ENCODE measurements around the gene DHDH.

The DHDH gene

DNA sequence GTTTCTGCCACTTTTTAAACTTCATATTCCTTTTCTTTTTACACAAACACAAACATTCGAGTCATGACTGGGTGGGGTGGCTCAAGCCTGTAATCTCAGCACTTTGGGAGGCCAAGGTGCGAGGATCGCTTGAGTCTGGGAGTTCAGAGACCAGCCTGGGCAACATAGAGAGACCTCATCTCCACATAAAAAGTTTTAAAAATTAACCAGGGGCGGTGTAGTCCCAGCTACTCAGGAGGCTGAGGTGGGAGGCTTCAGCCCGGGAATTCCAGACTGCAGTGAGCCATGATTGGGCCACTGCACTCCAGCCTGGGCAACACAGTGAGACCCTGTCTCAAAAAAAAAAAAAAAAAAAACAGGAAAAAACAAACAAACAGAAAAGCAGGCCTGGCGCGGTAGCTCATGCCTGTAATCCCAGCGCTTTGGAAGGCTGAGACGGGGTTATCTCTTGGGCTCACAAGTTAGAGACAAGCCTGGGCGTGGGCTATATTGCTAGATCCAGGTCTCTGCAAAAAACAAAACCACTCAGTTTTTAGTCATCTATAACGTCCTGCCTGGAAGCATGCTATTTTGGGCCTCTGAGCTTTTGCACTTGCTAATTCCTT lies 20.6 kb downstream of the DHDH start:
- Histone ChIP-seq H3K27ac (ENCODE audit: low read length) (peak overlapping the region; percentile 94), H2AFZ (ENCODE audit: low read depth, low read length) (peak overlapping the region; percentile 100), H3K27me3 (ENCODE audit: insufficient read depth, low read length, poor library complexity) (no peaks in the 10 kb centered on the region), H3K4me3 (ENCODE audit: low read depth in 1 of 2, low read length in 2 of 2) (peak overlapping the region; percentile 75 to 89; a peak in 3 of 4 replicates), H3K4me1 (ENCODE audit: insufficient read depth, low read length) (peaks cover 25% of the 10 kb centered on the region), H3K36me3 (ENCODE audit: insufficient read depth, low read length) (peaks cover 15% of the 10 kb centered on the region), H3K9me3 (ENCODE audit: insufficient read depth, low read length, severe bottlenecking) (no peaks in the 10 kb centered on the region), H4K20me1 (ENCODE audit: insufficient read depth, low read length) (0 out of 2 replicates have a peak, but pooled peaks cover 3% of the 10 kb centered on the region), H3K79me2 (ENCODE audit: insufficient read depth, low read length) (peaks cover 29% of the 10 kb centered on the region), H3K4me2 (ENCODE audit: insufficient read depth, low read length) (peak overlapping the region; percentile 87), H3K9ac (ENCODE audit: low read depth, low read length) (peak overlapping the region; percentile 89)
- TF ChIP-seq EZH2 (IDR thresholded peaks at IDR 0.05; ENCODE audit: borderline replicate concordance, low read depth, low read length, severe bottlenecking), result no peak
- TF ChIP-seq, protein P1, sequence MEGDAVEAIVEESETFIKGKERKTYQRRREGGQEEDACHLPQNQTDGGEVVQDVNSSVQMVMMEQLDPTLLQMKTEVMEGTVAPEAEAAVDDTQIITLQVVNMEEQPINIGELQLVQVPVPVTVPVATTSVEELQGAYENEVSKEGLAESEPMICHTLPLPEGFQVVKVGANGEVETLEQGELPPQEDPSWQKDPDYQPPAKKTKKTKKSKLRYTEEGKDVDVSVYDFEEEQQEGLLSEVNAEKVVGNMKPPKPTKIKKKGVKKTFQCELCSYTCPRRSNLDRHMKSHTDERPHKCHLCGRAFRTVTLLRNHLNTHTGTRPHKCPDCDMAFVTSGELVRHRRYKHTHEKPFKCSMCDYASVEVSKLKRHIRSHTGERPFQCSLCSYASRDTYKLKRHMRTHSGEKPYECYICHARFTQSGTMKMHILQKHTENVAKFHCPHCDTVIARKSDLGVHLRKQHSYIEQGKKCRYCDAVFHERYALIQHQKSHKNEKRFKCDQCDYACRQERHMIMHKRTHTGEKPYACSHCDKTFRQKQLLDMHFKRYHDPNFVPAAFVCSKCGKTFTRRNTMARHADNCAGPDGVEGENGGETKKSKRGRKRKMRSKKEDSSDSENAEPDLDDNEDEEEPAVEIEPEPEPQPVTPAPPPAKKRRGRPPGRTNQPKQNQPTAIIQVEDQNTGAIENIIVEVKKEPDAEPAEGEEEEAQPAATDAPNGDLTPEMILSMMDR (IDR thresholded peaks at IDR 0.05; ENCODE audit: borderline replicate concordance, extremely low read depth, low read length, poor library complexity, severe bottlenecking), result no peak
- no peak for ATAC-seq (ENCODE audit: insufficient read depth, low read depth)
- no peak for DNase-seq

DNA sequence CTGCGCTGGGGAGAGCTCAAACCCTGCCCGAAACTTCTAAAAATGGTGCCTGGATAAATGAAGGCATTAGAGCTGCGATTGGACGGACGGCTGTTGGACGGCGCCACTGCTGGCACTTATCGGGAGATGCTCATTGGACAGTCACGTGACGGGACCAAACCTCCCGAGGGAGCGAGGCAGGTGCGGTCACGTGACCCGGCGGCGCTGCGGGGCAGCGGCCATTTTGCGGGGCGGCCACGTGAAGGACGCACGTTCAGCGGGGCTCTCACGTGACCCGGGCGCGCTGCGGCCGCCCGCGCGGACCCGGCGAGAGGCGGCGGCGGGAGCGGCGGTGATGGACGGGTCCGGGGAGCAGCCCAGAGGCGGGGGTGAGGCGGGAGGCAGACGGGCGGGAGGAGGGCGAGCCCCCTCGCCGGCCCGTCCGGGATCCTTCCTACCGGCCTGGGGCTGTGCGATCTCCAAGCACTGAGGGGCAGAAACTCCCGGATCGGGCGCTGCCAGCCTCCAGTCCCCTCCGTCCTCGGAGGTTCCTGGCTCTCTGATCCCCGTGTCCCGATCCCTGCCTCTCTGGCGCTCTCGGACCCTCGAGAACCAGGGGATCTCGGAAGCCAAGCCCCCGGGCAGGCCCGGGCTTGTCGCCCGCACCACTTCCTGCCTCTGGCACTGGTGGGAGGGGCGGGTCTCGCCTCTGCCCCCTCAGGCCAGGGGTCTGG lies 21.3 kb downstream of the DHDH start, which contains the start of gene BAX:
Gene BAX (plus strand): TSS at position 281 of the 713 bp plus-strand sequence. CDS start 54 bp downstream, at position 335.
- Histone ChIP-seq H3K36me3 (ENCODE audit: insufficient read depth, low read length) (peaks cover 15% of the 10 kb centered on the region), H3K4me1 (ENCODE audit: insufficient read depth, low read length) (peaks cover 30% of the 10 kb centered on the region), H3K79me2 (ENCODE audit: insufficient read depth, low read length) (peaks cover 29% of the 10 kb centered on the region), H2AFZ (ENCODE audit: low read depth, low read length) (peak within 1 kb of the TSS; percentile 100), H3K4me2 (ENCODE audit: insufficient read depth, low read length) (peak within 1 kb of the TSS; percentile 87), H4K20me1 (ENCODE audit: insufficient read depth, low read length) (0 out of 2 replicates have a peak, but pooled peaks cover 3% of the 10 kb centered on the region), H3K27ac (ENCODE audit: low read length) (peak within 1 kb of the TSS; percentile 94), H3K9me3 (ENCODE audit: insufficient read depth, low read length, severe bottlenecking) (no peaks in the 10 kb centered on the region), H3K4me3 (ENCODE audit: low read depth in 1 of 2, low read length in 2 of 2) (peak within 1 kb of the TSS; percentile 75 to 89; a peak in 3 of 4 replicates), H3K27me3 (ENCODE audit: insufficient read depth, low read length, poor library complexity) (no peaks in the 10 kb centered on the region), H3K9ac (ENCODE audit: low read depth, low read length) (peak within 1 kb of the TSS; percentile 89)
- ATAC-seq (ENCODE audit: insufficient read depth, low read depth), result peak; percentile 82
- TF ChIP-seq, protein P1 (IDR thresholded peaks at IDR 0.05; ENCODE audit: borderline replicate concordance, extremely low read depth, low read length, poor library complexity, severe bottlenecking), result peak; percentile 39
- TF ChIP-seq EZH2 (IDR thresholded peaks at IDR 0.05; ENCODE audit: borderline replicate concordance, low read depth, low read length, severe bottlenecking), result no peak
- DNase-seq, result peak; percentile 96

DNA sequence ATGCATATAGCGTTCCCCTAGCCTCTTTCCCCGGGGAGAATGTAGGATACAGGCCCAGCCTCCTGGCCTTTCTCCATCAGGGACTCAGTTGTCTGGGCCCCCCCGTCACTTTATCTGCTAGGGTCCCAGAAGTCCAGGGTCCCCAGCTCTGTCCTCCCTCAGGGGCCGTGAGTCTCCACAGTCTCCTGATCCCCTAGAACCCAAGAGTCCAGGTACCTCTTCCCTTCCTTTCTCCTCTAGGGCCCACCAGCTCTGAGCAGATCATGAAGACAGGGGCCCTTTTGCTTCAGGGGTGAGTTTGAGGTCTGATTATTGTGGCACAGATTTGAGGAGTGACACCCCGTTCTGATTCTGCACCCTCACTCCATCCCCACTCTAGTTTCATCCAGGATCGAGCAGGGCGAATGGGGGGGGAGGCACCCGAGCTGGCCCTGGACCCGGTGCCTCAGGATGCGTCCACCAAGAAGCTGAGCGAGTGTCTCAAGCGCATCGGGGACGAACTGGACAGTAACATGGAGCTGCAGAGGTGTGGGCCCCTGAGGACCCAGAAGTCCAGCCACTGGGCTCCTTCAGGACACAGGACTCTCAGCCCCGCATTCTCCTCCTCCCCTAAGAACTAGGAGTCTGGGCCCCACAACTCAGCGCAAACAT lies 21.9 kb downstream of the DHDH start:
- Histone ChIP-seq H3K9ac (ENCODE audit: low read depth, low read length) (peak overlapping the region; percentile 89), H3K4me3 (ENCODE audit: low read depth in 1 of 2, low read length in 2 of 2) (peak overlapping the region; percentile 75 to 89; a peak in 3 of 4 replicates), H3K36me3 (ENCODE audit: insufficient read depth, low read length) (peaks cover 15% of the 10 kb centered on the region), H3K9me3 (ENCODE audit: insufficient read depth, low read length, severe bottlenecking) (no peaks in the 10 kb centered on the region), H3K27ac (ENCODE audit: low read length) (peak overlapping the region; percentile 94), H3K27me3 (ENCODE audit: insufficient read depth, low read length, poor library complexity) (no peaks in the 10 kb centered on the region), H3K79me2 (ENCODE audit: insufficient read depth, low read length) (peaks cover 29% of the 10 kb centered on the region), H3K4me1 (ENCODE audit: insufficient read depth, low read length) (peaks cover 32% of the 10 kb centered on the region), H3K4me2 (ENCODE audit: insufficient read depth, low read length) (peak overlapping the region; percentile 87), H4K20me1 (ENCODE audit: insufficient read depth, low read length) (0 out of 2 replicates have a peak, but pooled peaks cover 3% of the 10 kb centered on the region), H2AFZ (ENCODE audit: low read depth, low read length) (peak overlapping the region; percentile 77)
- ATAC-seq (ENCODE audit: insufficient read depth, low read depth) (no peak), DNase-seq (no peak)
- TF ChIP-seq EZH2 (IDR thresholded peaks at IDR 0.05; ENCODE audit: borderline replicate concordance, low read depth, low read length, severe bottlenecking), result no peak
- TF ChIP-seq, protein P1 (IDR thresholded peaks at IDR 0.05; ENCODE audit: borderline replicate concordance, extremely low read depth, low read length, poor library complexity, severe bottlenecking), result no peak

Measured in DND-41 (cell line).